Coronary artery (tissue), 2 donors: ENCODE data around the gene MS4A13.
"Not testable (repeated sequence)": the region's sequence is repeated elsewhere in the genome, so short reads cannot be mapped to it uniquely, and the experiment has no call there.

ENCODE experiments used
- DNase-seq: peaks from one replicate; pipeline ENCODE4 v3.0.0-alpha.2; 2017; ENCODE audit warnings: low spot score
- H3K27ac ChIP-seq, 2 donors: fragments of 200-600 bp; sonication (generic); one replicate each; pipeline ENCODE4 v1.5.1; 2016 to 2019
- H3K4me3 ChIP-seq: fragments of 200-600 bp; sonication (generic); 2 replicates; pipeline ENCODE4 v1.5.1; 2016; ENCODE audit warnings: mild to moderate bottlenecking, moderate library complexity
- TF ChIP-seq, protein P1 (sequence below): fragments of 200-600 bp; sonication (generic); IDR thresholded peaks from one replicate; pipeline ENCODE4 v1.5.1; 2019; ENCODE audit warnings: antibody characterized with exemption

MS4A13 gene

DNA sequence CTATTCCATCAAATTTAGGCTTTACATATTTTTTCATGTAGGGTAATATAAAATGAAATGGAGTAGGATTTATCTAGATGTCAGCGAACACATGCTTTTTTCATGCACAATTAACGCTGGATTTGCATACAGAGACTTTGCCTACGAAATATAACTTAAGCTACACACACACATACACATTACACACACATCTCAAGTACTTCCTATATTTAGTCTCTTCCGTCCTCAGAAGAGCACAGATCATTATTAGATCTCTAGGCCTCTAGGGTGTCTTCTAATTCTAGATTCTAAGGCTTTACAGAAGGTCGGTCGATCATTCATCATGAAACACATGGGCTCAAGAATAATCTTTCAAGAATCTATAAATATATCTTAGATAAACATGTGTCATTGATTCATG lies 3.8 kb upstream of the MS4A13 start:
- DNase-seq = no peak
- no peak overlapping the region for H3K27ac ChIP-seq
- H3K4me3 ChIP-seq = no peak overlapping the region
- TF ChIP-seq, protein P1, sequence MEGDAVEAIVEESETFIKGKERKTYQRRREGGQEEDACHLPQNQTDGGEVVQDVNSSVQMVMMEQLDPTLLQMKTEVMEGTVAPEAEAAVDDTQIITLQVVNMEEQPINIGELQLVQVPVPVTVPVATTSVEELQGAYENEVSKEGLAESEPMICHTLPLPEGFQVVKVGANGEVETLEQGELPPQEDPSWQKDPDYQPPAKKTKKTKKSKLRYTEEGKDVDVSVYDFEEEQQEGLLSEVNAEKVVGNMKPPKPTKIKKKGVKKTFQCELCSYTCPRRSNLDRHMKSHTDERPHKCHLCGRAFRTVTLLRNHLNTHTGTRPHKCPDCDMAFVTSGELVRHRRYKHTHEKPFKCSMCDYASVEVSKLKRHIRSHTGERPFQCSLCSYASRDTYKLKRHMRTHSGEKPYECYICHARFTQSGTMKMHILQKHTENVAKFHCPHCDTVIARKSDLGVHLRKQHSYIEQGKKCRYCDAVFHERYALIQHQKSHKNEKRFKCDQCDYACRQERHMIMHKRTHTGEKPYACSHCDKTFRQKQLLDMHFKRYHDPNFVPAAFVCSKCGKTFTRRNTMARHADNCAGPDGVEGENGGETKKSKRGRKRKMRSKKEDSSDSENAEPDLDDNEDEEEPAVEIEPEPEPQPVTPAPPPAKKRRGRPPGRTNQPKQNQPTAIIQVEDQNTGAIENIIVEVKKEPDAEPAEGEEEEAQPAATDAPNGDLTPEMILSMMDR = no peak

DNA sequence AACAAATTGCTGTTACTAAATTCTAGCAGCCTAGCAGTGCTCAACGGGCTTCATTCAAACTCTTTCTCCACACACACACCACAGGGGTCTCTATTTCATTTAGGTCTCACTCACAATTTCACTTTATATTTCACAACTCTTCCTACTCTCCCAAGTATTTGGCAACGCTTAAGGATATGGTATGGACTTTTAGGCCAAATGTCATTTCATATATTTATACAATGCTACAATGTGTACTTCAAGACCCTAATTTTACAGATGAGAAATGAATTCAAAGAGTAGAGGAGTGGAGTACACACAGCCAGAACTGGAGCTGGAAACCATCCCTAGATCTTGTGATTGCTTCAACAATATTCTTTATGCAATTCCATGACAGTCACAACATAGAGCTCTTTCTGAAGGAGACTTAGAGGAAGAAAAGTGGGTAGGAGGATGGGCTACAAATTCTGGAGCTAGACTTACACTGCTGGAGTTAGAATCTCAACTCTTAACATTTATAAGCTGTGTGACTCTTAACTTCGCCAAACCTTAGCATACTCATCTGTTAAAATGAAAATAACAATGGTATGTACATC lies 2.5 kb upstream of the MS4A13 start:
- no peak overlapping the region for H3K4me3 ChIP-seq
- no peak overlapping the region for H3K27ac ChIP-seq
- no peak for DNase-seq
- TF ChIP-seq, protein P1 = no peak

DNA sequence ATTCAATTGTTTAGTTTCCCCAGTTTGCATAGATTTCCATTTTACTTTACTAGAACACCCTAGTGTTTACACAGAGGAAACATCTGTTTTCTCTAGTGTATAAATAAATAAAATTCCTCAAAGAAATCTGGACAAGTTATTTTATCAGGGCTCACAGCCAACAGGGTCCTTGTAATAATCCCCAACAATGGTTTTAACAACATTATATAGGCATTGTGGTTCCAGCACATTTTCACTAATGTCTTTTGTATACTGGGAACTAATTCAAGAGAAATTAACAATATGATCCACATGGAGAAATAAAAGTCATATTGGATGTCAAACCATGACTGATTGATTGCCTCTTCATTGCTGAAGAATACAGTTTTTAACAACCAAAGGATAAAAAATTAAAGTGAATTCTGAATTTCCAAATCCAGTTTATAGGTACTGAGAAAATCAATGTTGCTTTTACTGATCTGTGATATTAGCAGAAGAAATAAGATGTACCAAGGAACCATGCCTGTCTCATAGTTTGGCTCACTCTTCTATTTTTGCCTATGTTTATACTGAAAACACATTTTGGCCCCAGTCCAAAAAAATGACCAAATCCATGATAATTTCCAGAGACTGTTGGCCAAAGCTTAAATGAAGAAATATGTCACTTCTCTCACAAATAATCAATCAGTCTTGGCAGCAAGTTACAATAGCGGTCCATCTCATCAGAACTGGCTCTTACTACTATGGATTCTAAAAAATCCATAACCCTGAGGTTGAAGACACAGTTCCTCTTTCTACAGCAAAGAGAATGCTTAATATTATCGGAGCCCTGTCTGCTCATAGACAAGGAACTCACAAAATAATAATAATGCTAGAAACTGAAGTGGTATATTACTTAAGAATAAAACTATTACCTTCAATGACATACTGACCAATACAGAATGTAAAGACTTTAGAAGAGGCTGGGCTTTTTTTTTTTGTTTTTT lies 1.4 kb upstream of the MS4A13 start:
- DNase-seq = no peak

DNA sequence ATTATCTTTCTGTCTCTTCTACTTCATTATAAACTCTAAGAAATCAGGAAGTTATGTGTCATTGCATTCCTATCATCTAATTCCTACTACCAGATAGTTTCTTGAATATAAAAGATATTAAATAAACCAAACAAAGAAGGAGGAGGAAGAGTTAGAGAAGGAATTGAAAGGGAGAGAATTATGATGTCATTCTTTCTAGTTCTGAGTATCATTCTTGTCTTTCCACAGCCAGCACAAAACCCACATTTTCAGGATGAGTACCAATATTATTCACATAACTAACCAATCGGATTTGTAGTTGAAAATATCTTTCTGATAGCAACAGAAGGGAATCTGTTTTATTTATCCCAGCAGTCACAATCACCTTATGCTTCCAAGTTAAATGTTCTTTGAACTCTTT lies 13.3 kb downstream of the MS4A13 start:
- Histone ChIP-seq H3K27ac (no peak overlapping the region), H3K4me3 (no peak overlapping the region)
- no peak for DNase-seq
- TF ChIP-seq, protein P1 = no peak

More for the DNA sequence above, 1.4 kb upstream of the MS4A13 start:
- H3K27ac ChIP-seq = no peak overlapping the region
- H3K4me3 ChIP-seq = no peak overlapping the region
- TF ChIP-seq, protein P1 = no peak

DNA sequence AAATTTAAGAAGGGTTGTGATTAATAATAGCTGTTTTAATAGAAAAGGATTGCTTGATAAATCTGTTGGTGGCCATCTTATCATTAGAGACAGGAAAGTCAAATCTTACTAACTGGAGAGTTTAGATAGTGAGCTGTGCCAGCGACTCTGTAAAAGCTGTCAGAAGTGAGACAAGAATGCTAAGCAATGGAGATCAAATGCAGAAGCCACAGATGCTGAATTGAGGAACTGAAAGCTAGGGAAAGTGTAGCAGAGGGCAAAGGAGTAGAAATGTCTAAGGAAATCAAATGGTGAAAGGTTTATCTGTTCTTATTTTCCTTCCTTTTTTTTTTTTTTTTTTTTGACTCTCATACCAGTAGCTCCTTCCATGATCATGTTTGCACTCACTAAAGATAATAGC lies 13.7 kb downstream of the MS4A13 start:
- H3K4me3 ChIP-seq = no peak overlapping the region
- H3K27ac ChIP-seq = no peak overlapping the region
- no peak for DNase-seq
- TF ChIP-seq, protein P1 = no peak

DNA sequence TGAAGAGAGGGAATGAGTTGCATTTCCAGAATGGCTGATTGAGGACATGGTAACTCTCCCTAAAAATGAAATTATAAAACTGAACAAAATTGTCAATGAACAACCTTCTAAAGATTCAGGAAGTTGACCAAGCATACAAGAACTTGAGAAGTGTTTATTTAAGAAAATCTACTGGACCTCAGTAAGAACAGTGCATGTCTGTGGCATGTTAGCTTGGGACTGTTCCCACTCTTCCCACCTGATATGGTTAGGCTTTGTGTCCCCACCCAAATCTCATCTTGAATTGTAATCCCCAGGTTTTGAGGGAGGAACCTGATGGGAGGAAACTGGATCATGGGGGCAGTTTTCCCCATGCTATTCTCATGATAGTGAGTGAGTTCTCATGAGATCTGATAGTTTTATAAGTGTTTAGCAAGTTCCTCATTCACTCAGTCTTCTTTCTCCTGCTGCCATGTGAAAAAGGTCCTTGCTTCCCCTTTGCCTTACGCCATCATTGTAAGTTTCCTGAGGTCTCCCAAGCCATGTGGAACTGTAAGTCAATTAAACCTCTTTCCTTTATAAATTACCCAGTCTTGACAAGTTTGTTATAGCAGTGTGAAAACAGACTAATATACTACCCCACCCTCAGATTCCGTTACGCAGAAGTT lies 15.4 kb downstream of the MS4A13 start:
- TF ChIP-seq, protein P1 = no peak
- H3K27ac ChIP-seq = no peak overlapping the region
- no peak overlapping the region for H3K4me3 ChIP-seq
- no peak for DNase-seq

DNA sequence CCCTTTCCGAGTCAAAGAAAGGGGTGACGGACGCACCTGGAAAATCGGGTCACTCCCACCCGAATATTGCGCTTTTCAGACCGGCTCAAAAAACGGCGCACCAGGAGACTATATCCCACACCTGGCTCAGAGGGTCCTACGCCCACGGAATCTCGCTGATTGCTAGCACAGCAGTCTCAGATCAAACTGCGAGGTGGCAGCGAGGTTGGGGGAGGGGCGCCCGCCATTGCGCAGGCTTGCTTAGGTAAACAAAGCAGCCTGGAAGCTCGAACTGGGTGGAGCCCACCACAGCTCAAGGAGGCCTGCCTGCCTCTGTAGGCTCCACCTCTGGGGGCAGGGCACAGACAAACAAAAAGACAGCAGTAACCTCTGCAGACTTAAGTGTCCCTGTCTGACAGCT lies 17.2 kb downstream of the MS4A13 start:
- DNase-seq, H3K27ac ChIP-seq, H3K4me3 ChIP-seq: not testable (repeated sequence)

DNA sequence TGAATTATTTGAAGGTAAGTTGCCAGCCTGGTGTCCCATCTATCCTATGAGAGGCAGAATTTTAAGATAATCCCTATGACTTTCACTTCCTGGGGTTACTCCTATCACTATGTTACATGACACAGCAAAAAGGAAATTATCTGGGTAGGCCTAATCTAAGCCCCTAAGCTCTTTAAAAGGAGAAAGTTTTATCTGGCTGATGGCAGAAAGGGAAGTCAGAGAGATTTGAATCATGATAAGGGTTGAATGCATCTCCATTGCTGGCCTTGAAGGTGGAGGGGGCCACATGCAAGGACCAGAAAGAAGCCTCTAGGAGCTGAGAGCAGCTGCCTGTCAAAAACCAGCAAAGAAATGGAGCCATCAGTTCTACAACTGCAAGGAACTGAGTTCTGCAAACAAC lies 23.4 kb downstream of the MS4A13 start:
- not testable (repeated sequence) for H3K27ac ChIP-seq, DNase-seq, H3K4me3 ChIP-seq
